Fibroblast of skin of abdomen (primary cell): ENCODE measurements around the gene ARMH3.

Experiments
- DNase-seq: peaks from one replicate; pipeline ENCODE4 v3.0.0-alpha.2; 2013

The ARMH3 gene

DNA sequence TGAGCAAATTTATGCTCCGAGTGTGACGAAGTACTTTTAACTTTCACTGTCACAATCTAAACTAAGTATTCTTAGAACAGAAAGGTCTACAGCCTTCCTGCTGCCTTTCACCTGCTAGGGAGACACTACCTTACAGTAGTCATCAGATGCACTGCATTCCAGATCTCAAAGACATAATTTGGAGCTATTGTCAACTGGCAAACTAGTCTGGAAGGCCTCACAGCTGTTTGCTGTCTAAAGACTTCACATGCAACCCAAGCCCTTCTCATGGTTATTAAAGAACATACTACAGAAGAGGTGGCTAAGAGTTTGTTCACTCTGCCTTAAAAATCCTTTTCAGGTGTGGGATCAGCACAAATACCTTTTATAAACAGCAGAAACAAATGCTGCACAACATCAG lies 120.5 kb downstream of the ARMH3 start:
- DNase-seq = no peak

DNA sequence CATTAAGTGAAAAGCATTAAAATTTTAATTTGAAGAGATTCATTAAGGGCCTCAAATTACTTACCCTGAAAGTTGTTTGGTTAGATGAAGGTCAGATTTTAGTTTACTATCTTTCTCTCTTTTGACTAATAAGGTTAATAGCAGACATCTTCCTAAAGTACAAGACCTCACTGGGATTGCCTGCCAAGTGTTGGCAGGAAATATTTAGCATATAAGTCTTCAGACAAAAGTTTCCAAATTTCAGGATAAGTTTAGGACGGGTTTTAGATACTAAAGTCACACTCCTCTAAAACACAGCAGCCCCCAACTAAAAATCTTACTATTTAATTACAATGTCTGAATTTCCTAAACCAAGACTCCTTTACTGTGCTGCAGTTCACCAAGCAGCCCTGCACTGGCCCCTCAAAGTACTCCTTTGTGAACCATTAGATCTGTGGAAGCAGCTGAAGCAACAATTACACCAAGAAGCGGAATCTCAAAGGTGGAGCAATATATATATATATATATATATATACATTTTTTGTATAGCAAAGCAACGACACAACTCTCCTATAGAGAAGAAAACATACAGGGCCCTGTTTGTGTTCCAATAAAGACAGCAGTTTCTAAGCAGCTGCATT lies 121.2 kb downstream of the ARMH3 start:
- DNase-seq = no peak

DNA sequence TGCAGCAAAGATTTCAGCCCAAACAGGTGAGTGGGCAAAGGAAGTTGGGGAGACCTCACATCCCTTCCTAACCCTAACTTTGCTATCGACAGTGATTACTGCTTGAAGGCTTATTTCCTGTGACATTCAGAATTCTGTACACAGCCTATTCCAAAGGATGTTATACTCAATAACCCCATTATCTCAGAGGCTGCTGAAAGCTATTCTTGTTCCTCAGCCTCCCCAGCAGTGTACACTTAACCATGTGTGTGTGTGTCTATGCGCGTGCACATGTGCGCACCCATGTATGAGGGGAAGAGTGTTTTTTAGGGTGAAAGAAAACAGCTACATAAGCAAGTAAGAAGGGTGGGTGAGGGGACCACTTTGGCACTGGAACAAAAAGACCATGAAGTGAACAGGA lies 122.0 kb downstream of the ARMH3 start:
- no peak for DNase-seq

- no peak for DNase-seq
Measured at GRCh38 chr10:101932183-101932582, 123.8 kb downstream of the ARMH3 start.

GRCh38 chr10:101925027-101925426 lies 130.9 kb downstream of the ARMH3 start:
- no peak for DNase-seq

DNA sequence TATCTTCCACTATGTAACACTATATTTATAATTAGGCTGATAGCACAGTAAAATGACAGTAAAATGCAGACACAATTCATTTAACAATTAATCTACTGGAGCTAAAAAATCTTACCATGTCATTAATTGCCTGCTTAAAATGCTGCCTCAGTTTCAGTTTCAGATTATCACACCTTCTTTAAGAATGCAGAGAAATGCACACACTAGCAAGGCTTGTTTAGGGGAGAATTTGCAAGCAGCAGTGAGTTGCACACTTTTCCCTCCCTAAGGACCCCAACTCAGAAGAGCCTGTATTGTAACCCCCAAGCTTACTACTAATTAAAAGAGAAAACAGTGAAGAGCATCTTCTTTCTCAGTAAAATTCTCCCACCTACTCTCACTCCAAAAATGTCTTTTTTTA lies 132.7 kb downstream of the ARMH3 start:
- DNase-seq = no peak

GRCh38 chr10:101922846-101923245 lies 133.1 kb downstream of the ARMH3 start:
- DNase-seq = no peak

- no peak for DNase-seq
Measured at GRCh38 chr10:101920546-101920945, 135.4 kb downstream of the ARMH3 start.

GRCh38 chr10:101919026-101919770 lies 136.8 kb downstream of the ARMH3 start:
- no peak for DNase-seq

DNA sequence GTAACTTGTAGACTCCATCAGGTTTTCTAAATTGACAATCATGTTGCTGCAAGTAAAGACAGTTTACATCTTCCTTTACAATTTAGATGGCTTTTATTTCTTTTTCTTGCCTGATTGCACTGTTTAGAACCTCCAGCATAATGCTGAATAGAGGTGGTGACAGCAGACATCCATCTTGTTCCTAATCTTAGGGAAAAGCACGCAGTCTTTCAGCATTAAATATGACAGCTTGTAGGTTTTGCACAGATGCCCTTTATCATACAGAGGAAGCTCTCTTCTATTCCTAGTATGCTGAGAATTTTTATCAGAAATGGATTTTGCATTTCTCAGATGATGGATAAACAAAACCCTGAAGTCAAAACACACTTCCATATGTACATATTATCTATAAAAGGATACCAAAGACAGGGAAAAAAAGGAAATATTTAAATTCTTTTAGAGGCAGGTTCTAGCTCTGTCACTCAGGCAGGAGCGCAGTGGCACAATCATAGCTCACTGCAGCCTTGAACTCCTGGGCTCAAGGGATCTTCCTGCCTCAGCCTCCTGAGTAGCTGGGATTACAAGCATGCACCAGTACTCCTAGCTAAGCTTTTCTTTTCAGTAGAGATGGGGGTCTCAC lies 143.3 kb downstream of the ARMH3 start:
- DNase-seq = no peak

DNA sequence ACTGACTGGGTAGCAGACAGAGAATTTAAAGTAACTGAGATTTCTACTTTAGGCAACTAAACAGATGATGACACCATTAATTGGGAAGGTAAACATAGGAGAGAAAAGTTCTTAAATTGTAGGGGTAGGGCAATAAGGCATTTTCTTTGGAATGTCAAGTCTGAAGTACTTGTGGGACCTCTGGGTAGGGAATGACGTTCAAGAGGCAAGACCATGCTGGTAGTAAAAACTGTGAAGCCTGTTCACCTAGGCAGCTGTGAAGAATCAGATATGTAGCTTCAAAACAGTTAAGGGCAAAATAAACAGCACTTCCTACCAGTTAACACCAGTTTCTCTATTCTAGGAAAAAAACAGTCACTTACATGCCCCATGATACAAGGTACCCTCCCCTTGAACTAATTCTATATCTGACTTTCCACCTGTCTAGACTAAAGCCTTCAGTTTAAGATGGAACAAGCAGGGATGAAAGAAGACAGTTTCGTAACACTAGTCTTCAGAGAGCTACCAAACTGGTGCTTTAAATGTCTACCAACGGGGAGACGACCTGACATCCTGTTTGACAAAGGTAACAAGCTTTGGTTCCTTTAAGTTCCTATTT lies 149.3 kb downstream of the ARMH3 start:
- DNase-seq = no peak

DNA sequence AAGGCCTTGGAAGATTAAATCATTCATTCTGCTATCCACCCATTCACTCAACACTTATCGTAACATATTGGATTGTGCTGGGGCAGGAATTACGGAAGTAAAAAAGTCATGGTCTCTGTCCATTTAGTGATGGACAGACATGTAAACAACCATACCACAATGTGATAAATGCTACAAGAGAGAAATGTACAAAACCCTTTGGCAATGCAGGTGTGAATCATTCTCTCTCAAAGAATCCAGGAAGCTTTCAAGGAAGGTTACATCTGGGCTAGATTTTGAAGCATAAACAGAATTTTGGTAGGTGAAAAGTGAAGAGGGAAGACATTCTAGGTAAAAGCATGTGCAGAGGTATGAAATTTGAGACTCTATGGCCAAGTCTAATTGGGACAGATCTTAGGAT lies 150.7 kb downstream of the ARMH3 start:
- DNase-seq = no peak

DNA sequence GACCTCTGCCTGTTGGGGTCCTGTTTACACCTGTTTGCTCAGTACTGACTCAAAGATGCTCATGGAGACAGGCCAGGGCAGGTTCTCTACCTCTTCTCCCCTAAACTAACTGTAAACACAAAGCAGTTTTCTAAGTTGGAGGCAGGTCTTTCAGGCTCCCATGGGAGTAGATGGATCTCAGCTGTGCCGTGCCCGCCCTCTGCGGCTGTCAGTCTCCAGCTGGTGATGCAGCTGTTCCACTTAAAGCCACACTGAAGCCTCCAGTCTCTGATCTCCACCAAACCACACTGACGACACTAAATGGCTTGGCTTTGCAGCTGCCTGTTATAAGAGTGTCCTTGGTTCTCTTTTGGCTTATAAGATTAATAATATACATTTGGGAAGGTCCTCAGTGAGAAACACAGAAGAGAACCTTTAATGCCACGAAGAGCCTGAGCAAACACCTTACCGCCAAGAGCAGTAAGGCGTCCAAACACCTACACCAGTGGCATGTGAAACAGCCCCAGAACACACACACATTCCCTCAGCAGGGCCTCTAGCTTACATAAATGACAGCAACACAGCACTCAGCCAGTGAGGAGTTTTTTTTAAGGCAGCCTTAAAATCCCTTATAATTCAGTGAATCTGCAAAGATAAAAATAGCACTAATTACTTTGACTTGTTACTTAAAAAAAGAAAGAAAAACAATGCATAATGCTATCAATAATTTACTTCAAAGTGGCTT lies 152.0 kb downstream of the ARMH3 start:
- DNase-seq = no peak

DNA sequence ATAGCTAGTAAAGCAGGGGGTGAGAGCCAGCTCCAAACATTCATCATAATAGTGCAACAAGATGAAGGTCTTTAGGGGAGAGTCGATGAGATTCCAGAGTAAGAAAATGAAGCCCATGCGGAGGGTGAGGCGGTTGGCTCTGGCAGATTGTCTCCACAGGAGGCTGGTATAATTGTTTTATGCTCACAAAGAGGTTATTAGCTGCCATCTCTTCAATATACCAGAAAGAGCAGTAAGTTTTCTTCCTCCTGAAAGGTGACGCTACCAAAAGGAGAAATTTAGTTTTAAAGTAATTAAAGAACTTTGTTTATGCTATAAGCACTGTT lies 153.2 kb downstream of the ARMH3 start:
- DNase-seq = no peak

GRCh38 chr10:101902032-101902819 lies 153.7 kb downstream of the ARMH3 start:
- DNase-seq = no peak

- no peak for DNase-seq
Measured at GRCh38 chr10:101901340-101901739, 154.6 kb downstream of the ARMH3 start.

DNA sequence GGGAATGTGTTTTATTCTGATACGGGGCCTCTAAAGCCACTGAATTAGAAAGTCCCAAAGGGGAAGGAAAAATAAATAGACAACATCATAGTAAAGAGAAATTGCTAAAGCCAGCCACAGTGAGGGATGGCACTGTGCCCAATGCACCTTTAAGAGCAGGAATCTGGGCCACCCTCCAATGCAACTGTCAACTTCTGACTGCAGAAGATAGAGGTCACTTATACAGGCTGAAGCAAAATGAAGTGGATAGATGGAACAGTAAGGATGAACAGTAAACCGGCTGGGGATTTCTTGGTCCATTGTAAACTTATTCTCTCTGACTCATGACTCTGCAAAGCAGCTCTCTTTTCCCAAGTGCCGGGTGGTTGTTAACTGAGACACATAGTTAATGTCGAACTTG lies 158.3 kb downstream of the ARMH3 start:
- peak; percentile 5 for DNase-seq

GRCh38 chr10:101896225-101896877 lies 159.6 kb downstream of the ARMH3 start:
- DNase-seq = peak; percentile 31

DNA sequence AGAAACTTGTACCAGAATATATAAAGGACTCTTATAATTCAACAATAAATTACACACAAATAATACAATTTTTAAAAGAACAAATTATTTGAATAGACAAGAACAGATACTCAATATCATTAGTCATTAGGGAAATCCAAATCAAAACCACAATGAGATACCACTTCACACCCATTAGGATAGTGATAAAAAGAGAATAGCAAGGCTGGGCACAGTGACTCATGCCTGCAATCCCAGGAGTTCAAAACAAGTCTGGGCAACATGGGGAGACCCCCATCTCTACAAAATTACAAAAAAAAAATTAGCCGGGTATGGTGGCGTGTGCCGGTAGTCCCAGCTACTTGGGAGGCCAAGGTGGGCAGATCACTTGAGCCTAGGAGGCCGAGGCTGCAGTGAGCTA lies 160.2 kb downstream of the ARMH3 start:
- no peak for DNase-seq

- no peak for DNase-seq
Measured at GRCh38 chr10:101894742-101895141, 161.2 kb downstream of the ARMH3 start.

DNA sequence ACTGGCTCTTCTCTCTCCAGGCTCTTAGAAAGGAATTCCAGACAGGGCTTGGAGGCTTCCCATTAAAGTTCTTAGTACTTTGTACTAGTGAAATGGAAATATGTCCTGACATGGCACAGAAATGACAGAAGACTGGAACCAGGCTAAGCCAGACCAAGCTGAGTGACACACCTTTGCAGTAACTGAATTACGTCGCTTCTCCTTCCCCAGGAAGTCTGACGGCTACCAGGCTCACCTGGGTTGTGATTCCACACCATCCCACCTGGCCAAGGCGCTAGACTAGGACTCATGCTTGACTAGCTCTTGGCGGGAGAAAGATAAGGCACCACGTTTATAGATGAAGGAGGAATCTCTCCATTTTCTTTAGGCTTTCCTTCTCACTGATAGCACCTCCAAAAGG lies 161.7 kb downstream of the ARMH3 start:
- DNase-seq = no peak
